GM13977 (cell line): ENCODE measurements around the gene CMKLR1.

ENCODE experiments used
- DNase-seq: peaks from one replicate; pipeline ENCODE4 v3.0.0; 2012; ENCODE audit warnings: low spot score
- CTCF ChIP-seq: IDR thresholded peaks from 2 replicates; pipeline ENCODE4 v1.5.1; 2012; ENCODE audit warnings: mild to moderate bottlenecking, control low read depth; ENCODE audit not compliant: insufficient read depth; ENCODE audit errors: extremely low read depth, missing control alignments
- in situ Hi-C: fragments of 300-500 bp; cut with MboI; formaldehyde crosslinking; loops from one replicate; pipeline ENCODE4 v1.12.0; 2022; ENCODE audit warnings: low sequenced_read_pairs, low pct_unique_long_range_greater_than_20kb, mixed read lengths, inconsistent platforms; ENCODE audit not compliant: unreplicated experiment

Gene CMKLR1

GRCh38 chr12:108287227-108287626, 51.9 kb downstream of the CMKLR1 start:
- TF ChIP-seq CTCF: no peak

GRCh38 chr12:108285016-108285415, 54.1 kb downstream of the CMKLR1 start:
- no peak for DNase-seq
- TF ChIP-seq CTCF: no peak
- in situ Hi-C loops: no loop called here

More at GRCh38 chr12:108287227-108287626, 51.9 kb downstream of the CMKLR1 start:
- DNase-seq: no peak
- in situ Hi-C loops: no loop called here

- no peak for TF ChIP-seq CTCF
- no peak for DNase-seq
These were observed 54.9 kb downstream of the CMKLR1 start for GRCh38 chr12:108284163-108284562.

GRCh38 chr12:108282676-108283075, 56.4 kb downstream of the CMKLR1 start:
- DNase-seq: no peak
- TF ChIP-seq CTCF: no peak
- in situ Hi-C loops: no loop called here

More at GRCh38 chr12:108284163-108284562, 54.9 kb downstream of the CMKLR1 start:
- in situ Hi-C loops: no loop called here

- no peak for TF ChIP-seq CTCF
These were observed 57.0 kb downstream of the CMKLR1 start for GRCh38 chr12:108282160-108282559.

GRCh38 chr12:108277613-108278012, 61.5 kb downstream of the CMKLR1 start:
- TF ChIP-seq CTCF: no peak
- in situ Hi-C loops: no loop called here

More at GRCh38 chr12:108282160-108282559, 57.0 kb downstream of the CMKLR1 start:
- in situ Hi-C loops: no loop called here
- DNase-seq: no peak

GRCh38 chr12:108273217-108273616, 65.9 kb downstream of the CMKLR1 start:
- no peak for DNase-seq
- no peak for TF ChIP-seq CTCF
- in situ Hi-C loops: no loop called here

More at GRCh38 chr12:108277613-108278012, 61.5 kb downstream of the CMKLR1 start:
- DNase-seq: no peak
